Measurements from ENCODE around the gene MTA1.

The MTA1 gene

DNA sequence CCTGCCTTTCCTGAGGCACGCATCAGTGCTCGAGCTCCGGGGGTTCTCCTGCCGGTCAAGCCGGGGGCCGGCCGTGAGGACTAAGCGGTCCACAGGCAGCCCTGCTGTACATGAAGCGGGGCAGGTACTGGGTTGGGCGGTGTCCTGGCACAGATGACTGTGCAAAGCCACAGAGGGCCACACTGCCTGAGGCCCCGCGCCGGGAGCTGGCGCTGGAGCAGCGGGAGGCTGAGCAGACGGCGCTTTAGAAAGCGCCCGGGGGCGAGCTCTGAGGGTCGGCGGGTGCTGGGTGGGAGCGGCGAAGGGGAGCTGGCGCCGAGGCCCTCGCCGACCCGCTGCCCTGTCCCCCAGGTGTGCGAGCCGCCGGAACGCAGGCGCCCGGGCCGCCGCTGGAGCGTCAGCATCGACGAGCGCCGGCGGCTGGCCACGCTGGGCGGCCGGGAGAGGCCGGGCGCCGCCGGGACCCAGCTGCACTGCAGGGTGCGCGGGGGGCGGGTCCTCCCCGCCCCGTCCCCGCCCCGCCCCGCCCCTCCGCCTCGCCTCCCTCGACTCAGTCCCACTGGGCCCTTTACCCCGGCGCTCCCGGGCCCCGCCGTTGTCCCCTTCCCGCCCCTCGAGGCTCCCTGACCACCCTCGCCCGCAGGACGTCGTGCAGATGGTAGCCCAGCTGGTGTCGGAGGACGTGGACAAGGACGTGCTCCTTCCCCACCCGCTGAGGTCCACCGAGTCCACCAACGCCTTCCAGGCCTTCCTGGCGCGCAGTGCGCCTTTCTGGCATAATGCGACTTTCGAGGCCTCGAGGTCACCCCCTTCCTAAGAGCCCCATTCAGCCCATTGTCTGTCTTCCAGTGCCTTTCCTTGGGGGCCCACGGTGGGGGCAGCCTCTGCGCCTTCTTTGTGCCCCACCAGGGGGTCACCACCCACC, 8.3 kb upstream of the MTA1 start:
- peak; percentile 71 for DNase-seq

DNA sequence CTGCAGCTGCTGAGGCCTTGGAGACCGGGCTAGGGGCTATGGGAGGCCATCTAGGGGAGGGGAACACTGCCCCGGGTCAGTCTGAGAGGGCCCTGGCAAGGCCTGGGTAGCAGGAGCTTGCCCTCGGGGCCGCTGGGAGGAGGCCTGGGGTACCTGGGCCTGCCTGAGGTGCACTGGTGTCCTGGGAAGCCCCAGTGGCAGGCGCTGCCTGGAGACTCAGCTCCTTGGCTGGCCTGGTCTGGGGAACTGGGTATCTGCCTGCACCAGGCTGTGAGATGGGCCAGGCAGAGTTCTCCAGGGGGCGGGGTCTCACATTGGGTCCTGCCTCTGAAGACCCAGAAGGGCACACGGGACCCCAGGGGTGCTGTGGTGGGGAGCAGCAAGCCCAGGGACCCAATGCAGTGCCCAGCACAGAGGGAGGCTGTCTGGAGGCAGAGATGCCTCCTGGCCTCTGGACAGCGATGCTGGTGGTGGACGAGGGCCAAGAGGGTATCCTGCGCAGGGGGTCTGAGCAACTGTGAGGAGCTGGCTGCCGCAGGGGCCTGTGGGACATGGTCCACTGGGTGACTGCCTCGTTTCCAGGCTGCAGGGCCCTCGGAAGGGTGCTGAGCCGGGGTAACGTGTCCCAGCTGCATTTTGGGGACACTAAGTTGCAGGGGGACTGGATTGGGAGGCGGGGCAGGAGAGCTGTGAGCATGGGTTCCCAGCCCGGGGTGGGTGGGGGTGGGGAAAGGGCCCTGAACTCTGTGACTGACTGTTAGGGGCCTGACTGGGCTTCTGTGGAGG, 7.4 kb upstream of the MTA1 start:
- DNase-seq = no peak

DNA sequence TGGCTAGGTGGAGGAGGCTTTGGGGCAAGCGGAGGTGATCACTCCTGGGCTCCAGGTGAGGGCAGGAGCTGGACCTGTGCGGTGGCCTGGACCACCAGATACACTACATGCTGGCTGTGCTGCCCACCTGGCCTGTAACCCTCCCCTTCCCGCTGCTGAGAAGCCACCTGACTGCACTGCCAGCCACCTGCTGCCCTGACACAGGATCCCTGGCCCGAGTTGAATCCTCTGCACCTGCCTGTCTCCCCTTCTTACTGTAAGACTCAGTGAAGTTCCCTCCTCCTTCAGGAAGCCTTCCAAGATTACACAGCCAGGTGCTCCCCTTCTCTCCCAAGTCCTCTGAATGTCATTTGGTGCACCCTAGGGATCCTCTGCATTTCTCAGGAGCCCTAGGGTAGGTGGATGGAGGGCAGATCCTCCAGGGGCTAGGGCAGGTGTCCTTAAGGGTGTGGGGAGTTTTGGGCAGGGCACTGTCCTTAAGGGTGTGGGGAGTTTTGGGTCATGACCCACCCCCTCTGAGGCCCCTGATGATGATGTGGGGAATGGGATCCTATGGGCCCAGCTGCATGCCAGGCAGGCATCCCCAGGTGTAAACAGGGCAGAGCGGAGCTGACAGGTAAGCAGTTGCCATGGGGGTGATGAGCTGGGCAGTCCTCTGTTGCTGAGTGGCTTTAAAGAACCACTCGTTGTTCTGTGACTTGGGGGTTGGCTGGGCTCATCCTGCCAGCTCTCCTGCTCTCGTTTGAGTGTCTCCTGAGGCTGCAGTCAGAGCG, 6.7 kb upstream of the MTA1 start:
- DNase-seq = no peak

DNA sequence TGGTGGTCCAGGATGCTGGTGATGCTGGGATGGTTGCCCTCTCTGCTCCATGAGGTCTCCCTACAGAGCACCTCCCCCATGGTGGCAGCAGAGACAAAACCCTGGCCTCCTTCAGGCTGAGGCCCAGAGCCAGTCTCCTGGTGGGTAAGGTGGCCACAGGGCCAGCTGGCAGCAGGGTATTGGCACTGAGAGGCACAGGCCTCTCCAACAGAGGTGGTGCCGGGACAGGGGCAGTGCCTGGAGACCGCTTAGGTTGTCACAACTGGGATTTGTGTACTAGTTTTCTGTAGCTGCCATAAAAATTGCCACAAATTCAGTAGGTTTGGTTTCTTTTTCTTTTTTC, 6.1 kb upstream of the MTA1 start:
- DNase-seq = no peak

DNA sequence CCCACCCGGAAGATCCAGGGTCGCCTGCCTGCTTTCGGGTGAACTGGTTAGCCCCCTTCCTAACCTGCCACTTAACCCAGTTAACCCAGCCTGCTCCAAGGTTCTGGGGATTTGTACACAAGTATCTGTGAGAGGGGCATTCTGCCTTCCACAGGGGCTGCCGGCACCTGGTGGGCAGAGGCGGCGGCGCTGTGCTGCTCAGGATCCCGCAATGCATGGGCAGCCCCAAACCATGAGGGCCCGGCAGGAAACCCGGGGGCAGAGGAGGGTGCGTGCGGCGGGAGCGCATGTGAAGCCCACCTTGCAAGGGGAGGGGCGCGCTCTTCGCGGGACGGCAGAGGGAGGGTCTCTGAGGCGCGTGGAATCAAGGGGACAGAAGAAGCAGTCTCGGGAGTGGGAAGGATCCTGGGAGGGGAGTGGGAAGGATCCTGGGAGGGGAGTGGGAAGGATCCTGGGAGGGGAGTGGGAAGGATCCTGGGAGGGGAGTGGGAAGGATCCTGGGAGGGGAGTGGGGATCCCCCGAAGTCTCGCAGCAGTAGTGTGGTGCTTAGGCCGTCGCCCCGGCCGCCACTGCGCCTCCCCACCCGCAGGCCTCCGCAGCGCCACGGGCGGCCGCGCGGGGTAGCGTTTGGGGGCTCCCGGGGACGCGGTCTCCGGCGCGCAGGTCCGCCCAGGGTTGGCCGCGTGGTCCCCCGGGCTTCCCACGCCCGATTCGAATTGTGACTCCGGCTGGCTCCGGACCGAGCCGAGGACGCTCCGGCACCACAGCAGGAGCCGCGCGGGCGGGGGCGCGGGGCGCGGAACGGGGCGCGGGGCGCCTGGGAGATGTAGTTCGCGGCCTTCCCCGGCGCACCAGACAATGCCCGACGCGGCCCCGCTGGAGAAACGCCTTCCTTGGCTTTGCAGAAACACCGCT, 4.9 kb upstream of the MTA1 start:
- peak; percentile 85 for DNase-seq

DNA sequence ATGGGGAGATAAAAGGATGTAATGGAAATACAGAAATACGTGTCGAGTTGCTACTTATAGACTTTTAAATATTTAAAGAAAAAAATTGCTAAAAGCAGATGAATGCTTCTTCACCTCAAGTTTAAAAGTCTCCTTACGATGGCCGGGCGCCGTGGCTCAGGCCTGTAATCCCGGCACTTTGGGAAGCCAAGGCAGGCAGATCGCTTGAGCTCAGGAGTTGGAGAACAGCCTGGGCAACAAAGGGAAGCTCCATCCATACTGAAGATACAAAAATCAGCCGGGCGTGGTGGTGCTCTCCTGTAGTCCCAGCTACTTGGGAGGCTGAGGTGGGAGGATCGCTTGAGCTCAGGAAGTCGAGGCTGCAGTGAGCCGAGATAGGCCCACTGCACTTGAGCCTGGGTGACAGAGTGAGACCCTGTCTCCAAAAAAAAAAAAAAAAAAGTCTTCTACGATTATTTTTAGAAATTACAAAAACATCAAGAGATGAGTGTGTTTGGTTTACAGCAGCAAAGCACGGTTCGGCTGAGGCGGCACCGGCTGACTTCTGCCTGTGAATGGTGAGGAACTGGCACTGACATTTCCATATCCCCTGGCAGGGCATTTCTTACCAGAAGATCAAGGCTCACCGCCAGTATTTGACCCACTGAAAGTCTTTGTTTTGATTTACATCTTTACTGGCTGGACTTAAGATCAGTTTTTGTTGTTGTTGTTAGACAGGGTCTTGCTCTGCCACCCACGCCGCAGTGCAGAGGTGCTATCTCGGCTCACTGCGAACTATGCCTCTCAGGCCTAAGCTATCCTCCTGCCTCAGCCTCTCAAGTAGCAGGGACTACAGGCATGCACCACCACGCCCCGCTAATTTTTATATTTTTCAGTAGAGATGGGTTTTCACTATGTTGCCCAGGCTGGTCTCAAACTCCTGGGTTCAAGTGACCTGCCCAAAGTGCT, 3.9 kb upstream of the MTA1 start:
- no peak for DNase-seq

DNA sequence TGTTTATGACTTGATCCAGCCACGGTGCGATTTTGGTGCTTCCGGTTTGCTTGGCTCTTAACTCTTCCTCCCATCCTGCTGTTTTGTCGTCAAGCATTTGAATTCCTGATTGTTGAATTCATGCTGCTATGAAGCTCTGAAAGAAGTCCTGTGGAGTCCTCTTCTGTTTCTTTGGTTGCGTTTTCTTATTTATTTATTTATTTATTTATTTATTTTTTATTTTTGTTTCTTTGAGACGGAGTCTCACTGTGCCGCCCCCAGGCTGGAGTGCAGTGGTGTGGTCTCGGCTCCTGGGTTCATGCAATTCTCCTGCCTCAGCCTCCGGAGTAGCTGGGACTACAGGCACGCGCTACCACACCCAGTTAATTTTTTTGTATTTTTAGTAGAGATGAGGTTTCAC, 3.0 kb upstream of the MTA1 start:
- no peak for DNase-seq

DNA sequence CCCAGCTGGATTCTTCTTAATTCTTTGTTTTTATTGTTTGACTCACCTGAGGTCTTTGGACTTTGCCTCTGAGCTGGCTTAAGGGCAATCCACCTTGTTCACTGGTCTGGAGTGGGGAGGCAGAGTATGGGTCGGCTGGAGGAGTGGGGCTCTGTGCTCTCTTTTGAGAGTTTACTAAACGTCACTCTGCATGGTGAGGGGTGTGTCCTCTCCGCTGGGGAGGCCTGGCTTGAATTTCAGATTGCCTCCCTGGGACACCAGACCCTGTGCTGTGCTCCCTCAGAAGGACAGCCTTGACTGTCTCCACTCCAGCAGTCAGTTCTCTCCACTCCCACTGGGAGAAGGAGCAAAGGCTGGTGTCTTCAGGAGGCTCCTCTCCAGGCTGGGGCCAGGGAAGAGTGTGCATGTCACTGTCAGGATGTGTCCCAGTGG, 1.9 kb upstream of the MTA1 start:
- no peak for DNase-seq

DNA sequence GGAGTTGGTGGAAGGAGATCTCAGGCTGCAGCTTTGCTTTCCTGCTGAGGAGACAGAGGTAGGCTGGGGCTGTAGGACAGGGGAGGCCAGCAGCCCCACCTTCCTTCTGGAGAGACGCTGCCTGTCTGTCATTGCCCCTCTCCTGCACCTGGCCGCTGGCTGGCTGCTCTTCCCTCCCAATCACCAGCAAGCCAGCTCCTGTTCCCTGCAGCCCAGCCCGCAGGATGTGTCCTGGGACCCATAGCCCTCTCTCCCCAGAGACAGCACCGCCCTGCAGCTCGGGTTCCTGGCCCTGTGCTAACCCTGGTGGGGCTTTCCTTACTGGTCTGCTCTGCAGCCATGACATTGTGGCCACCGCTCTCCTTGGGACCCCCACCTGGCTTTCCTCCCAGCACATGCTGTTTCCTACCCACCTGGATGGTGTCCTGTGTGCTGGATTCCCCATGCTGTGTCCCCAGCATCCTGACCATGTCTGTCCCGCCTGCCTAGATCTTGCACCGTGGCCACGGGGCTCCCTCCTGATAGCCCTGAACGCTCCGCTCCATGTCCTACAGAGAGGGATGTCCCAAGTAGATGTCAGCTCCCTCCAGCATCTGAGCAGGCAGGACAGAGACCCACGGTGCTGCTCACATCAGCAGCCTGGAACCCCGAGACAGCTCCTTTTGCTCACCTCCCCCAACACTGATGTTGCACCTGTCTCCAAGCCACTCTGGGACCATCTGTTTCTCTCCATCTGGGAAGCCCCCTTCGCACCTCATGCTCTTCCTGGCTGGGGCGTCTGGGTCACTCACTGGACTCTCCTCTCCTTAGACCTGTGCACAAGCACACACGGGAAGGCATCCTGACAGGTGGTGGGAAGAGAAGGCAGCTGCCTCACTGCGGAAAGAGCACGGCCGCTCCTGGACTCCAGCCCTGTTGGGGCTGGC, 1.1 kb upstream of the MTA1 start:
- no peak for DNase-seq

DNA sequence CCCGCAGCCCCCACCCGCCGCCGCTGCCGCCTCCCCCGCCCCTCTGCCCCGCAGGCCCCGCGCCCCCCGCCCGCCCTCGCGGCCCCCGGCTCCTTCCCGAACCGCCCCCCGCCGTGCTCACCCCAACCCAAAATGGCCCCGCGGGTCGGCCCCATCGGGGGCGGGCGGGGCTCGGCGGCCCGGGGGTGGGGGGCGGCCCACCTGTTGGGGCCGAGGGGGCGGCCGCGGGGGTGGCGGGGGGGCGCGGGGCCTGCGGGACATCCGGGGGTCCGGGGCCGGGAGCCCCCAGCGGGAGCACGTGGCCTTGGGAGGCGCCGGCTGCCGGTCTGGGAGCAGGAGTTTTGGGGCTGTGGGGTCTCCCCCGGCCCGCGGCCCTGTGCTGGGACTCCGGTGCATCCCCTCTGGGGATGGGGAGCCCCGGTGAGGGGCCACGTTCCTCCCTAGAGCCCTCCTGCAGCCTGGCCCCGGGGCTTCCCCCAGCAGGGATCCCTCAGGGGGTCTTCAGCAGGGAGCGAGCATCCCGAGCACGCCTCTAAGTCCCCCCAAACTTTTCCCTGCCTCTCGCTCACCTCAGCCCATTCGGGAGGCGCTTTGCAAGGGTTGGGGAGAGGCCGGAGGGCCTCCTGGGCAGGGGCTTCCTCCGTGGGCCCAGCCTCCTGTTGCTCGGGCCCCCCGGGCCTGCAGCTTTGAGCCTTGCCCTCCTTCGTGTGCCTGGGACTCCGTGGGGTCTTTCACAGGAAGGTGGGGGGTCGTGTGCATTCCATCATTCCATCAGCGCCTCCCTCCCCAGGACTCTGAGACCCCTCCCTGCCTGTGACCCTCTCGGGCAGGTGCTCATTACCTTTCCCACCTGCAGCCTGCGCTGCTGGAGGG, 710 bp downstream of the MTA1 start:
- DNase-seq = no peak

DNA sequence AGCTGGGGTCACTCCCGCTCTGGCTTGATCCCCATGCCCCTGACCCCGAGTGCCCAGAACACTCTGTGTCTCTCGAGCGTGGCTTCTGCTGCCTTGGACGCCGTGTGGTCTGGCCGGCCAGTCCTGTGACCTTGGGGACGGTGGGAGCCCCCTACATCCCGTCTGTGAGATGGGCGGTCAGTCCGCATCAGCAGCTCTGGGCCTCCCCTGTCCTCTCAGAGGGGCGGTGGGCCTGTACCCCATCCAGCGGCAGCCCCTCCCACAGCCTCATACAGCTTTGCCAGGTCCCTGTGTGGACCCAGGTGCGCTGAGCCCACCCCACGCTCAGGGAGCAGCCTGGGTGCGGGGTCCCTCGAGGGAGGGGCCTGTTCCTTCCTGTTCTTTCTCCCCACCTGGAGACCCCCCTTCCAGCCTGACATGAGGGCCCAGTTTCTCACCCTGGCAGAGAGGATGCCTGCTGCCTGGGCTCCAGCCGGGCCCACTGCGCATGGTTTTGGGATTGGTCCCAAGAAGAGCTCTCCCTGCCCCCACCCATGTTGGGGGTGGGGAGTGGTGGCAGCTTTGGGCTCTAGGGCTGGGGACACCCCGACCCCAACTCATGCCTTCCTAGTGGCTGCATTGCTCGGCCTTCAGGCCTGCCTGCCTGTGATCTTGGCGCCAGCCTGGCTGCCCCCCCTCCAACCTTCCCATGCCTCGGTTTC, 1.5 kb downstream of the MTA1 start:
- no peak for DNase-seq

DNA sequence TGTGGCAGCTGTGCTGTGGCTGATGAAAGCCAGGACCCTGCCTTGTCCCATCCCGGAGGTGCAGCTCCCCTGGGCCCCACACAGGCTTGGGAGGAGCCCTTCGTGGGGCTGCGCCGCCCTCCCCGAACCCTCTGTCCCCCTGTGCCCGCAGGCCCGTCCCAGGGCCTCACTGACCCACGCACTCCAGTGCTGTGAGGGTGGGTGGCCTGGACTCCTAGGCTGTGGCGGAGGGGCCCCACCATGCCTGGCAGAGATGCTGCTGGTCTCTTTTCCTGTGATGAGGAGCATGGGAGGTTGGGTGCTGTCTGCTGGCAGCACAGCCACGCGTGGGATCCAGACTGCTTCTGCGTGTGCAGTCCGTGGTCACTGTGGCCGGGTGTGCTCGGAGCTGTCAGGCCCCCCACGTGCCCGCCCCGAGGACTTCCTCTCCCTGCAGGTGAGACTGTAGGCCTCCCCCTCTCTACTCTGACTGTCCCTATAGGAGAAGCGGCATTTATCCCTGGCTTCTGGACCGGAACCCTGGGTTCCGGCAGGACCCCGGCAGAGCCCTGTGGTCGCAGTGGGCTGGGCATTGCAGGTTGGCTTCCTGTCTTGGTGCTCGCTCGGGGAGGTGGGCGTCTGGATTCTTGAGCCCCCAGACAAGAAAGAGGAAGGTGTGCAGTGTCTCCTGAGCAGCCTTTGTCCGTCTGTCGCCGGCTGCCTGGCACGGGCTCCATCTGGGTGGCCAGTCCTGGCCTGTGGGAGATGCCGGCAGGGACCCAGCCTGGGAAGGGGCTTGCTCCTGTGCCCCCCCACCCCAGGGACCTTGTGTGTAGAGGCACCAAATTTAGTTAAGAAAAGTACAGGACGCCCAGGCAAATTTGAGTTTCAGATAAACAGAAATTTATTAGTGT, 2.3 kb downstream of the MTA1 start:
- peak; percentile 25 for DNase-seq

DNA sequence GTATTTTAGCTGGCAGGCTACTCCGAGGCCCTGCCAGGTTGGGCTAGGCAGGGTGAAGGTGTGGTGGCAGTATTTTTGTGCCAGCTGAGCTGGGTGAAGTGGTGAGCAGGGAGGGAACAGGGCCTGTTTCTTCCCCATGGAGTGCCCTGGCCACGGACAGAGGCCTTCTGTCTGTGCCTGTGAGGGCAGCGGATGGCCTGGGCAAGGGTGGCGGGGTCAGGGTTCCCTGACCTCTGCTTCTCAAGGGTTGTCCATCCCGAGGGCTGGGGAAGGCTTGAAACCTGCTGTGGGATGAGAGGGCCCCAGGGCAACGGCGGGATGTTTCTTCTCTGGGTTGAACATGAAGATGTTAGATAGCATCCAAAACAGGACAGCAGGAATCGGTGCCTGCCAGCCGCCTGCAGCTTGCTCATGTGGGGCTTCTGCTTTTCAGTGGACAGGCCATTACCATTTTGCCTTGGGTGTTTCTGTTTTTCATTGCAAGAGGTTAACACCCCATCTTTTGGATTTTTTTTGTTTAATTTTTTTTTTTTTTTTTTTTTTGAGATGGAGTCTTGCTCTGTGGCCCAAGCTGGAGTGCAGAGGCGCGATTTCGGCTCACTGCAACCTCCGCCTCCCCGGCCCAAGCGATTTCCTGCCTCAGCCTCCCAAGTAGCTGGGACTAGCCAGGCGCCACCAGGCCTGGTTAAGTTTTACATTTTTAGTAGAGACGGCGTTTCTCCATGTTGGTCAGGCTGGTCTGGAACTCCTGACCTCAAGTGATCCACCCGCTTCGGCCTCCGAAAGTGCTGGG, 3.3 kb downstream of the MTA1 start:
- peak; percentile 36 for DNase-seq

DNA sequence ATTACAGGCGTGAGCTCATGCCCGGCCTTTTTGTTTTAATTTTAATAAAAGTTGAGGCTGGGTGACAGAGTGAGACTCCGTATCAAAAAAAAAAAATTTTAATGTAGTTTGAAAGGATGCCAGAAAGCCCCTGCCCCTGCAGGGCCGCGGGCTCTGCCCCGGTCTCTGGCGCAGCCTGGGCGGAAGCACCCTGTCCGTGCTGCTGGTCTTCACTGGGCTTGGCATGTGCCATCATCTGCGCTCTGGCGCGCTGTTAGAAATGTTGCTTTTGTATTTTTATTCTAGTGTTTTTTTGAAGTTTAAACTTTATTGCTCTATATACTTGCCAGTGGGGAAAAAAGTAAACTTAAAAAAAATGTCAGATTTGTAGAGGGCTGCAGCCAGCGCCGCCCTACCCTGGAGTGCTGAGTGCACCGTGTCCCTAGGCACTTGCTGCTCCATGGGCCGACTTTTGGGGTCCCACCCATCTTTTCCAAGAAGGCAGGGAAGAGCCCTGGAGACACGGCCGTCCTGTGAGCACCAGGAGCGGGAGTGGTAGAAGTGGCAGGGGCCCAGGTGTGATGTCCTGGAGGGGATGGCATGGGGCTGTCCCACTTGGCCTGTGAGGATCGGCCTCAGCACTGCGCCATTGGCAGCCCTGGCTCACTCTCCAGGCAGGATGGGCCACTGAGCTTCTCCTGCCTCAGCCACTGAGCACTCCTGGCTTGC, 4.0 kb downstream of the MTA1 start:
- no peak for DNase-seq

DNA sequence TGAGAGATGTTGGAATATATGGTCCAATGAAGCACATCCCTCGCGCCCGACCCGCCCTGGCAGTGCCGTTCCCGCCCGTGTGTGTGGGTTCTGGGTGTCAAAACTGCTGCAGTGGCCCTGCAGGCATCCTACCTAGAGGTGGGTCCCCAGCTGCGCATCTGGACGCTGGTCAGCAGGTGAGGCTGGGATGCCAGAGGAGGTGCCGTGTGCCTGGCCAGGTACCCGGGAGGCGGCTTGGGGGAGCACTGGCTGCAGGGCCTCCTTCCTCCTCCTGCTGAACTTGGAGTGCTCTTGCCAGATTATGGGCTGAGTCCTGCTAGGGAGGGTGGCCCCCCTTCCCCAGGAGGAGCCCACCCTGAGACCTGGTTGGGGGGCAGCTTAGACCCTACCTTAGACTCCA, 5.2 kb downstream of the MTA1 start:
- no peak for DNase-seq

DNA sequence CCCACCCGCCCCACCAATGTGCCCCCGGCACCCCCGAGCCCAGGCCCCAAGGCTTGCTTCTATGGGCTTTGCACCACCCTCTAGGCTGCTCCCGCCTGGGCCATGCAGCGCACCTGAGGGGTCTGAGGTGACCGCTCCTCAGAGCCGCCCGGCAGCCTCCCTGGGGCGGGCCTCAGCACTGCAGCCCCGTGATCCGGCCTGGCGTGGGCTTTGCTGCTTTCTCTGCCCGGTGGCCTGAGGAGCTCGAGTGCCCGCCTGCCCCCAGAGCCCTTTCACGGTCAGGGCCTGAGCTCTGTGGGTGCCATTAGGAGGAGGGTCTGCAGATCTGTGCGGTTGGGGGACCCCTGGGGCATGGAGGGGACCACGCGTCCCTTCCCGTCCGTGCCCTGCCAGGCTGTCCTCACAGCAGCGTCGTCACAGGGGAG, 6.2 kb downstream of the MTA1 start:
- DNase-seq = no peak
